SU-DHL-6 (cell line): ENCODE results near the gene NUDT21.

Experiments
- H2AFZ ChIP-seq: fragments of 200-600 bp; sonication (generic); 2 replicates; pipeline ENCODE4 v1.6.1; 2014; ENCODE audit warnings: low read depth, mild to moderate bottlenecking, moderate library complexity, mixed read lengths, antibody characterized with exemption, low read length; ENCODE audit not compliant: severe bottlenecking
- H3F3A ChIP-seq: fragments of 200-600 bp; shearing (Covaris generic); 2 replicates; pipeline ENCODE4 v1.6.0; 2016; ENCODE audit warnings: antibody characterized with exemption, mild to moderate bottlenecking; ENCODE audit not compliant: insufficient read depth
- H3K27ac ChIP-seq: fragments of 200-600 bp; sonication (generic); 2 replicates; pipeline ENCODE4 v1.5.1; 2016; ENCODE audit warnings: low read depth, mild to moderate bottlenecking, low read length, moderate library complexity, mixed read lengths
- H3K27me3 ChIP-seq: fragments of 200-600 bp; sonication (generic), shearing (Covaris generic); 2 replicates; pipeline ENCODE4 v1.6.0; 2014; ENCODE audit warnings: mild to moderate bottlenecking, low read length
- H3K36me3 ChIP-seq: fragments of 200-600 bp; sonication (generic); 2 replicates; pipeline ENCODE4 v1.6.1; 2014; ENCODE audit warnings: mild to moderate bottlenecking, low read length, mixed read lengths
- H3K4me2 ChIP-seq: fragments of 300-600, 200-600 bp; shearing (Covaris generic), sonication (generic); 2 replicates; pipeline ENCODE4 v1.6.0; 2014; ENCODE audit warnings: low read length, low read depth, mild to moderate bottlenecking; ENCODE audit not compliant: poor library complexity, severe bottlenecking
- H3K4me3 ChIP-seq: fragments of 200-600 bp; sonication (generic); 2 replicates; pipeline ENCODE4 v1.5.1; 2014; ENCODE audit warnings: antibody characterized with exemption, low read length, mild to moderate bottlenecking, mixed read lengths; ENCODE audit not compliant: insufficient read depth, poor library complexity, severe bottlenecking
- H3K79me2 ChIP-seq: fragments of 200-600 bp; sonication (generic); 2 replicates; pipeline ENCODE4 v1.6.1; 2014; ENCODE audit warnings: mild to moderate bottlenecking, low read length, moderate library complexity; ENCODE audit not compliant: insufficient read depth
- H3K9ac ChIP-seq: fragments of 200-600 bp; sonication (generic); 2 replicates; pipeline ENCODE4 v1.7.0; 2014; ENCODE audit warnings: mild to moderate bottlenecking, low read length
- H3K9me2 ChIP-seq: fragments of 200-600 bp; sonication (generic); replicated peaks from 2 replicates; pipeline ENCODE4 v1.6.1; 2014; ENCODE audit warnings: low read length; ENCODE audit not compliant: insufficient read depth
- H3K9me3 ChIP-seq: fragments of 200-600 bp; sonication (generic); 2 replicates; pipeline ENCODE4 v1.6.1; 2014; ENCODE audit warnings: low read length, mixed read lengths; ENCODE audit not compliant: insufficient read depth
- H4K20me1 ChIP-seq: fragments of 200-600 bp; sonication (generic); 2 replicates; pipeline ENCODE4 v1.6.1; 2014; ENCODE audit warnings: low read depth, mild to moderate bottlenecking, antibody characterized with exemption, low read length, moderate library complexity, mixed read lengths
- EZH2phosphoT487 ChIP-seq: fragments of 200-600 bp; sonication (generic), shearing (Covaris generic); conservative IDR thresholded peaks from 2 replicates; pipeline ENCODE4 v1.6.1; 2018; ENCODE audit warnings: mild to moderate bottlenecking, antibody characterized with exemption, low read length, moderate library complexity, mixed read lengths
- TF ChIP-seq, protein P1 (sequence below): fragments of 200-600 bp; sonication (generic); IDR thresholded peaks from one replicate; pipeline ENCODE4 v1.5.1; 2017; ENCODE audit warnings: antibody characterized with exemption, mild to moderate bottlenecking, low read length, moderate library complexity; ENCODE audit not compliant: insufficient read depth, poor library complexity, severe bottlenecking

Gene NUDT21

DNA sequence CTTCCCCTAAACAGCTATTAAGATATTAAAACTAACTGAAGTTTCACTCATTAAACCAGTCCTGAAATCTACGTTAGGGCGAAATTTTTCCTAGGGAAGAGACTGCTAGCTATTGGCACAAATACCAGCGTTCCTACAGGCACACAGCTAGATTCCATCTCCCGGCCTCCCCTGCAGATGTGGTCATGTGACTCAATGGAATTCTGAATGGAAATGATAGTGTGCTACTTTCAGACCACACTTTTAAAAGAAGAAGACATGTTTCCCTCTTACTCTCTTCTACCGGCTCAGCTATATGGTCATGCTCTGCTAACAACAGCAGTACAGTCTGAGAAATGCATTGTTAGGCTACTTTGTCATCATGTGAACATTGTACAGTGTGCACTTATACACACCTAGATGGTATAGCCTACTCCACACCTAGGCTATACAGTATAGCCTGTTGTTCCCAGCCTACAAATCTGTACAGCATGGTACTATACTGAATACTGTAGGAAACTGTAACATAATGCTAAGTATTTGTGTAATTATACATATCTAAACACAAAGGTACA lies 31.6 kb upstream of the NUDT21 start:
- Histone ChIP-seq H3K9ac (no peak overlapping the region), H3K4me3 (no peak overlapping the region), H2AFZ (no peak overlapping the region), H3K27ac (no peak overlapping the region), H3K4me2 (no peak overlapping the region), H3F3A (no peaks in the 10 kb centered on the region), H3K27me3 (no peaks in the 10 kb centered on the region), H3K9me2 (no peaks in the 10 kb centered on the region), H3K79me2 (no peaks in the 10 kb centered on the region), H3K9me3 (no peaks in the 10 kb centered on the region), H3K36me3 (peaks cover 8% of the 10 kb centered on the region; the same call in 1 of the 2 replicates), H4K20me1 (no peaks in the 10 kb centered on the region)
- TF ChIP-seq, protein P1, sequence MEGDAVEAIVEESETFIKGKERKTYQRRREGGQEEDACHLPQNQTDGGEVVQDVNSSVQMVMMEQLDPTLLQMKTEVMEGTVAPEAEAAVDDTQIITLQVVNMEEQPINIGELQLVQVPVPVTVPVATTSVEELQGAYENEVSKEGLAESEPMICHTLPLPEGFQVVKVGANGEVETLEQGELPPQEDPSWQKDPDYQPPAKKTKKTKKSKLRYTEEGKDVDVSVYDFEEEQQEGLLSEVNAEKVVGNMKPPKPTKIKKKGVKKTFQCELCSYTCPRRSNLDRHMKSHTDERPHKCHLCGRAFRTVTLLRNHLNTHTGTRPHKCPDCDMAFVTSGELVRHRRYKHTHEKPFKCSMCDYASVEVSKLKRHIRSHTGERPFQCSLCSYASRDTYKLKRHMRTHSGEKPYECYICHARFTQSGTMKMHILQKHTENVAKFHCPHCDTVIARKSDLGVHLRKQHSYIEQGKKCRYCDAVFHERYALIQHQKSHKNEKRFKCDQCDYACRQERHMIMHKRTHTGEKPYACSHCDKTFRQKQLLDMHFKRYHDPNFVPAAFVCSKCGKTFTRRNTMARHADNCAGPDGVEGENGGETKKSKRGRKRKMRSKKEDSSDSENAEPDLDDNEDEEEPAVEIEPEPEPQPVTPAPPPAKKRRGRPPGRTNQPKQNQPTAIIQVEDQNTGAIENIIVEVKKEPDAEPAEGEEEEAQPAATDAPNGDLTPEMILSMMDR, result no peak

DNA sequence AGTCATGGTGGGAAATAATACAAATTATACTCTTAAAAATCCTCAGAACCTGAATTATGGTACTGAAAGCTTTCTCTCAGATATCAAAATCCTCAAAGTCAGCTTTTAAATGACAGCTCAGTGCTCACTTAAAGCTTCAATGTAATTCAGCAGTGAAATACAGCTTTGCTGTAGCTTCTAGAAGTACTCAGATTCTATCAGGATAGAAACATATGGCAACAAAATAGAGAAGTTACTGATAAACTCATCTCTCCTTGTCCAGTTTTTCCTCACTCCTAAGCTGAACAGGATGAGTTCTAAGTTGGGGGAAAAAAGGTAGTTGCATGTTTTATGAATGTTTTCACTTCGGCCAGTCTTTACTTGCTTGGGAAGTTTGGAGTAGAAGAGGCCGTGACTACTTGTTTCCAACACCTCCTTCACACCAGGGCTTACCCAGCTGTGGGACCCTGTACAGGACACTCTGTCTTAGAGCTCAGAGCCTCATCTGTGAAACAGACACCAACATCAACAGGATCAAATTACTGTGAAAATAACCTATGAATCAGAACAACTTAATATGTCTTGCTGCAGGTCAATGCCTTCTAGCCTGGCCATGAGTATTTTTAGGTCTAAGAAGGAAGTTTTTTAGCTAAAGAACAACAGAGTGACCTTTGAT lies 30.5 kb upstream of the NUDT21 start:
- peaks cover 17% of the 10 kb centered on the region for H3K36me3 ChIP-seq
- TF ChIP-seq, protein P1, result no peak
- no peak for TF ChIP-seq EZH2phosphoT487
- no peaks in the 10 kb centered on the region for H3K9me2 ChIP-seq

DNA sequence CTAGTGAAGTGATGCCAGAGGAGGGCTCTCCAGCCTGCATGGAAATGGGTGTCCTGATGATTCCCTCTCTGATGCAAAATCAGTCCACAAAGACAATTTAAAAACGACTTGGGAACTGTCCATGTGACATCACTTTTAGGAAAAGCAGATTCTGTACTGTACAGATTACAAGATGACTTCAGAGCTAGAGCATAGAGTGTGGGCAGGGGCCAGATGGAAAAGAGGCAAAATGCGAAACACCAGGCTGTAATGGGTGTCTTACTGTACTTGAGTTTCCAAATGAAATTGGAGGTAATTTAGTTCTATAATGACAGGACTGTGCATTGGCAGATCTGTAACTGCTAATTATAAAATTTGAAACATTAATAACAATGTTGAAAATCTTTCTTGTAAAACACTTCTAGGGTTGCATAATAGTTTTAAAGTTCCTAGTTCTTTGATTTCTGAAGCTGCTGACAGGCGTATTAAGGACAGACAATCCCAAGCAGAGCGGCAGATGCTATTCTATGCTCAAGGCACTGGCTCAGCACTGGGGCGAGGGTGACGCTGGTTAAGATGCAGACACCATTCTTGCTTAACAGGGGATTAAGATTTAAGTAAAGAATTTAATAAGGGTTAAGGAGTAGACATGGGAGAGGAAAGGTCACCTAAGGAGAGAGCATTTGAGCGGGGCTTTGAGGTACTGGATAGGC lies 29.8 kb upstream of the NUDT21 start:
- no peaks in the 10 kb centered on the region for H3K27me3 ChIP-seq
- no peaks in the 10 kb centered on the region for H3K9me2 ChIP-seq
- H3K9ac ChIP-seq, result no peak overlapping the region
- no peak overlapping the region for H3K4me2 ChIP-seq
- H4K20me1 ChIP-seq, result no peaks in the 10 kb centered on the region
- no peaks in the 10 kb centered on the region for H3K79me2 ChIP-seq
- no peak overlapping the region for H2AFZ ChIP-seq
- H3K27ac ChIP-seq, result no peak overlapping the region
- no peak for TF ChIP-seq EZH2phosphoT487
- TF ChIP-seq, protein P1, result no peak
- no peaks in the 10 kb centered on the region for H3K9me3 ChIP-seq
- H3K36me3 ChIP-seq, result peaks cover 23% of the 10 kb centered on the region
- H3K4me3 ChIP-seq, result no peak overlapping the region
- H3F3A ChIP-seq, result no peaks in the 10 kb centered on the region

More for the DNA sequence above, 30.5 kb upstream of the NUDT21 start:
- Histone ChIP-seq H2AFZ (no peak overlapping the region), H3K9me3 (no peaks in the 10 kb centered on the region), H3K79me2 (no peaks in the 10 kb centered on the region), H4K20me1 (no peaks in the 10 kb centered on the region), H3K4me2 (no peak overlapping the region), H3K9ac (no peak overlapping the region), H3F3A (no peaks in the 10 kb centered on the region), H3K27ac (no peak overlapping the region), H3K27me3 (no peaks in the 10 kb centered on the region), H3K4me3 (no peak overlapping the region)
